Glutamatergic neuron (in vitro differentiated cells): Measurements from ENCODE around the gene RFC3. TPM values are rescaled to one million over a fixed set of nuclear protein-coding genes. Genes with fewer than 3 reads are reported as not detected.

Experiments
- DNase-seq: peaks from one replicate; pipeline ENCODE4 v3.0.0; 2022
- H3K27ac Mint-ChIP-seq: one replicate; pipeline ENCODE4 v1.8.0; 2020; ENCODE audit warnings: mild to moderate bottlenecking, mixed read lengths, inconsistent platforms; ENCODE audit not compliant: unreplicated experiment
- H3K27me3 Mint-ChIP-seq: one replicate; pipeline ENCODE4 v1.8.0; 2020; ENCODE audit warnings: mild to moderate bottlenecking, moderate library complexity, mixed read lengths, inconsistent platforms; ENCODE audit not compliant: unreplicated experiment
- H3K36me3 Mint-ChIP-seq: one replicate; pipeline ENCODE4 v1.8.0; 2020; ENCODE audit warnings: mild to moderate bottlenecking, mixed read lengths, inconsistent platforms; ENCODE audit not compliant: unreplicated experiment
- H3K4me1 Mint-ChIP-seq: one replicate; pipeline ENCODE4 v1.8.0; 2020; ENCODE audit warnings: mild to moderate bottlenecking, low read depth, mixed read lengths, inconsistent platforms; ENCODE audit not compliant: unreplicated experiment
- H3K4me3 Mint-ChIP-seq: one replicate; pipeline ENCODE4 v1.8.0; 2020; ENCODE audit warnings: mild to moderate bottlenecking, mixed read lengths, inconsistent platforms; ENCODE audit not compliant: unreplicated experiment
- H3K9me3 Mint-ChIP-seq: one replicate; pipeline ENCODE4 v1.8.0; 2020; ENCODE audit warnings: mild to moderate bottlenecking, moderate library complexity, mixed read lengths, inconsistent platforms; ENCODE audit not compliant: unreplicated experiment
- total RNA-seq: library from RNA; stranded (reverse); fragmentation: NEBNext Ultra II Directional; extraction: Animal tissue kit (Norgen Biotek cat#: 25700); gene quantifications from one replicate; pipeline ENCODE4 v1.2.1, GENCODE V29; 2021; ENCODE audit not compliant: unreplicated experiment
- TF ChIP-seq, protein P1 (sequence below): fragments of 200-600 bp; sonication (generic); IDR thresholded peaks from one replicate; pipeline ENCODE4 v1.5.0; 2021; ENCODE audit not compliant: partially characterized antibody, unreplicated experiment

Gene RFC3
- total RNA-seq, 1 donor from 2014 or later, result 12.6 TPM

- Mint-ChIP-seq H3K27ac (no peak overlapping the region), H3K4me3 (no peak overlapping the region), H3K4me1 (no peaks in the 10 kb centered on the region), H3K36me3 (no peaks in the 10 kb centered on the region), H3K27me3 (no peaks in the 10 kb centered on the region), H3K9me3 (no peaks in the 10 kb centered on the region)
- TF ChIP-seq, protein P1, sequence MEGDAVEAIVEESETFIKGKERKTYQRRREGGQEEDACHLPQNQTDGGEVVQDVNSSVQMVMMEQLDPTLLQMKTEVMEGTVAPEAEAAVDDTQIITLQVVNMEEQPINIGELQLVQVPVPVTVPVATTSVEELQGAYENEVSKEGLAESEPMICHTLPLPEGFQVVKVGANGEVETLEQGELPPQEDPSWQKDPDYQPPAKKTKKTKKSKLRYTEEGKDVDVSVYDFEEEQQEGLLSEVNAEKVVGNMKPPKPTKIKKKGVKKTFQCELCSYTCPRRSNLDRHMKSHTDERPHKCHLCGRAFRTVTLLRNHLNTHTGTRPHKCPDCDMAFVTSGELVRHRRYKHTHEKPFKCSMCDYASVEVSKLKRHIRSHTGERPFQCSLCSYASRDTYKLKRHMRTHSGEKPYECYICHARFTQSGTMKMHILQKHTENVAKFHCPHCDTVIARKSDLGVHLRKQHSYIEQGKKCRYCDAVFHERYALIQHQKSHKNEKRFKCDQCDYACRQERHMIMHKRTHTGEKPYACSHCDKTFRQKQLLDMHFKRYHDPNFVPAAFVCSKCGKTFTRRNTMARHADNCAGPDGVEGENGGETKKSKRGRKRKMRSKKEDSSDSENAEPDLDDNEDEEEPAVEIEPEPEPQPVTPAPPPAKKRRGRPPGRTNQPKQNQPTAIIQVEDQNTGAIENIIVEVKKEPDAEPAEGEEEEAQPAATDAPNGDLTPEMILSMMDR, result no peak
- DNase-seq, result no peak
These were observed 45.3 kb downstream of the RFC3 start for GRCh38 chr13:33863188-33863789.

- H3K4me3 Mint-ChIP-seq, result no peak overlapping the region
- H3K27ac Mint-ChIP-seq, result no peak overlapping the region
- no peaks in the 10 kb centered on the region for H3K4me1 Mint-ChIP-seq
- TF ChIP-seq, protein P1, result no peak
- no peaks in the 10 kb centered on the region for H3K9me3 Mint-ChIP-seq
- no peaks in the 10 kb centered on the region for H3K27me3 Mint-ChIP-seq
- H3K36me3 Mint-ChIP-seq, result no peaks in the 10 kb centered on the region
- no peak for DNase-seq
These were observed 48.0 kb downstream of the RFC3 start for GRCh38 chr13:33865945-33866344.

GRCh38 chr13:33867472-33867871 lies 49.5 kb downstream of the RFC3 start:
- Mint-ChIP-seq H3K36me3 (no peaks in the 10 kb centered on the region), H3K27ac (no peak overlapping the region), H3K4me1 (no peaks in the 10 kb centered on the region), H3K27me3 (no peaks in the 10 kb centered on the region), H3K9me3 (no peaks in the 10 kb centered on the region), H3K4me3 (no peak overlapping the region)
- DNase-seq, result no peak
- TF ChIP-seq, protein P1, result no peak

DNA sequence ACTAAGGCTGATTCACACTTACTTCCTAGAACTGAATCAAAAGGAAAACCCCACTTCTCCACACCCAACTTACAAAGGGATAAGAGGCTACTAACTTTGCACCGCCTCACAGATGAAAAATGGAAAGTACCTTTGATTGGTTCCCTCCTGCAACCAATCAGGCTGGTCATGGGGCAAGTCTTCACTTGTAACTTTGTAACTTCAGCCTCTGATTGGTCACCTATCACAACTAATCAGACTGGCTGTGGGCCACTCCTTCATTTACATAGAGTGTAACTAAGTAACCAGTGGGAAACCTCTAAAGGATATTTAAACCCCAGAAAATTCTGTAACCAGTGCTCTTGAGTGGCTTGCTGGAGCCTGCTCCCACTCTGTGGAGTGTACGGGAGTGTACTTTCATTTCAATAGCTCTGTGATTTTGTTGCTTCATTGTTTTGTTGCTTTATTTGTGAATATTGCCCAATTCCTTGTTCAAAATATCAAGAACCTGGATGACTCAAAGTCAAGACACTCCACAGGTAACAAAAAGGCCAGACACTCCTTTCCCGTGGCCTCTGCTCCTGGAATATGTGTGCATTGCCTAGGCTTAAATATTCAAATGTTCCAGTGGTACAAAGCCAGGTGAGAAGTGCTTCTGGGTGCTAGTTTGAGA lies 50.5 kb downstream of the RFC3 start:
- Mint-ChIP-seq H3K9me3 (no peaks in the 10 kb centered on the region), H3K4me3 (no peak overlapping the region), H3K36me3 (no peaks in the 10 kb centered on the region), H3K27me3 (no peaks in the 10 kb centered on the region), H3K27ac (no peak overlapping the region), H3K4me1 (no peaks in the 10 kb centered on the region)
- TF ChIP-seq, protein P1, result no peak
- no peak for DNase-seq

- no peak overlapping the region for H3K4me3 Mint-ChIP-seq
- H3K4me1 Mint-ChIP-seq, result no peaks in the 10 kb centered on the region
These were observed 51.1 kb downstream of the RFC3 start for GRCh38 chr13:33869005-33869404.

More at GRCh38 chr13:33869005-33869404, 51.1 kb downstream of the RFC3 start:
- TF ChIP-seq, protein P1, result no peak
- no peak for DNase-seq
- no peak overlapping the region for H3K27ac Mint-ChIP-seq
- no peaks in the 10 kb centered on the region for H3K27me3 Mint-ChIP-seq
- H3K36me3 Mint-ChIP-seq, result no peaks in the 10 kb centered on the region
- no peaks in the 10 kb centered on the region for H3K9me3 Mint-ChIP-seq
